Psoas muscle (tissue), 8 donors: ENCODE data around the gene FBLN1. TPM values are rescaled to one million over a fixed set of nuclear protein-coding genes. Genes with fewer than 3 reads are reported as not detected.

Source experiments
- ATAC-seq, 4 donors: fragments of 200-7000 bp; cut with Tn5 transposase; one replicate each; pipeline ENCODE4 v1.9.1; 2020; ENCODE audit warnings: moderate library complexity in 3 of 4, mild to moderate bottlenecking in 2 of 4
- DNase-seq, 2 donors: peaks; one replicate each; pipeline ENCODE4 v3.0.0-alpha.2; 2020
- H3K27ac ChIP-seq: fragments of 200-600 bp; one replicate; pipeline ENCODE4 v1.8.0; 2022
- H3K27me3 ChIP-seq, 3 donors: fragments of 200-600 bp in 1 of 3; one replicate each; pipeline versions ENCODE4 v1.6.1 to v1.8.0; 2013 to 2022; ENCODE audit warnings: low read length in 2 of 3, mild to moderate bottlenecking in 2 of 3, moderate library complexity in 1 of 3; ENCODE audit not compliant: insufficient read depth in 3 of 3
- H3K36me3 ChIP-seq, 2 donors: fragments of 200-600 bp in 1 of 2; one replicate each; pipeline versions ENCODE4 v1.6.1 to v1.8.0; 2013 to 2022; ENCODE audit warnings: low read depth in 1 of 2, mild to moderate bottlenecking in 1 of 2, moderate library complexity in 1 of 2; ENCODE audit not compliant: insufficient read depth in 1 of 2
- H3K4me1 ChIP-seq: fragments of 200-600 bp; one replicate; pipeline ENCODE4 v1.8.0; 2022
- H3K4me3 ChIP-seq: fragments of 200-600 bp; one replicate; pipeline ENCODE4 v1.8.0; 2022; ENCODE audit warnings: mild to moderate bottlenecking
- H3K9me3 ChIP-seq: fragments of 200-600 bp; one replicate; pipeline ENCODE4 v1.8.0; 2022
- CTCF ChIP-seq: fragments of 200-600 bp; IDR thresholded peaks from one replicate; pipeline ENCODE4 v1.8.0; 2022; ENCODE audit warnings: antibody characterized with exemption
- WGBS, 3 donors: extraction: QIAGEN DNeasy Blood & Tissue Kit; methylation state at CpG; one replicate each; pipeline versions ENCODE4 v1.1.6 to v1.1.7; 2013; 5-methylcytosine and 5-hydroxymethylcytosine counted together
- intact Hi-C, 2 donors: fragments of 100-400 bp; cut with DNase I; formaldehyde crosslinking; loops; one replicate each; pipeline versions ENCODE4 v1.11.0 to v1.14.2; 2022
- polyA plus RNA-seq, 3 donors: library from polyadenylated mRNA; stranded (reverse); fragments of 200-250 nt; gene quantifications; one replicate each; pipeline ENCODE4 v1.2.3, GENCODE V29; 2013
- total RNA-seq, 4 donors: library from RNA; stranded (reverse); fragmentation: NEBNext Ultra II Directional in 2 of 4; extraction: Animal tissue kit (Norgen Biotek cat#: 25700) in 2 of 4; gene quantifications; one replicate each; pipeline versions ENCODE4 v1.2.1 to v1.2.4, GENCODE V29; 2021 to 2023
- donor health status: healthy with polysubstance abuse.
- donor health status: DM: no; HTN: no; CAD: no; lungs with moderate emphysema.
- donor health status: Bipolar disorder and iron deficiency.
- donor health status: healthy.
- donor health status: DM: yes; HTN: yes; CAD: no.
- donor health status: DM: no; HTN: no; CAD: no.
- donor health status: DM: no; HTN: no; CAD: no.
- donor health status: DM: yes; HTN: yes; CAD: no.

FBLN1 gene
- total and polyA plus RNA-seq, 7 donors: 10.5 to 95.7 (median 19.3) TPM

- 82 to 88% (median 83%) methylated on average over 2 of the region's 2 CpGs for WGBS, 3 donors
- DNase-seq: no peak
- intact Hi-C loops: no loop called here
Measured at GRCh38 chr22:45483319-45483718, 19.4 kb upstream of the FBLN1 start.

DNA sequence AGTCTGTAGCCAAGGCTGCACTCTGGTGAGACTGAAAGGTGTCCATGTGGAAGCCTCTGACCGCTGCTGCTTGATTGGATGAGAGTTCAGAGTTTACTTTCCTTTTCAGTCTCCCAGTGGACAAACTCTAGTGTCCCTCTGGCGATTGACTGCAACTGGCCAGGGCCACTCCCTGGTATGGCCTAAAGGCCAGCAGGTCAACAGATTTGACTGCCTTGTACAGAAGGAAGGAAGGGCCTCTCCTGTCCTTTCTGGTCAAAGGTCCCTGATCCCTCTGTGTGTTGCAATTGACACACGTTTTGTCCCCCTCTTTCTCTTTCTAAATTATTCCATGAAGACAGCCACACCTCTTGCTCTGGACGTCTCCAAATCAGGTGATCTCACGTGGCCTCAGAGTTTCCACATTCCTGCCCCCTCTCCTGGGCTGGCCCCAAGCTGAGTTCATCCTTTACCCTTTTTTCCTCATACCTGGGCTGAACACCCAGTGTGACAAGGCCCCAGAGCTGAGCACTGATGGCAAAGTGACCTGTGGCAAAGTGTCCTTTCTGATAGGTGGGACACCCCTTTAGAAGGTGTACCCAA lies 18.7 kb upstream of the FBLN1 start:
- DNase-seq (no peak), ATAC-seq (no peak)
- Histone ChIP-seq H3K9me3 (no peaks in the 10 kb centered on the region), H3K4me1 (no peaks in the 10 kb centered on the region), H3K27me3 (no peaks in the 10 kb centered on the region), H3K36me3 (no peaks in the 10 kb centered on the region), H3K4me3 (no peak overlapping the region), H3K27ac (no peak overlapping the region)
- WGBS, 3 donors: 68 to 80% (median 71%) methylated on average over 5 of the region's 5 CpGs
- intact Hi-C loops: no loop called here
- no peak for TF ChIP-seq CTCF

More at GRCh38 chr22:45483319-45483718, 19.4 kb upstream of the FBLN1 start:
- no peak overlapping the region for H3K27ac ChIP-seq
- no peaks in the 10 kb centered on the region for H3K27me3 ChIP-seq
- ATAC-seq: no peak
- no peak overlapping the region for H3K4me3 ChIP-seq
- no peaks in the 10 kb centered on the region for H3K9me3 ChIP-seq
- H3K4me1 ChIP-seq: no peaks in the 10 kb centered on the region
- no peak for TF ChIP-seq CTCF
- no peaks in the 10 kb centered on the region for H3K36me3 ChIP-seq

GRCh38 chr22:45484742-45485141 lies 17.9 kb upstream of the FBLN1 start:
- Histone ChIP-seq H3K4me1 (no peaks in the 10 kb centered on the region), H3K27ac (no peak overlapping the region), H3K36me3 (no peaks in the 10 kb centered on the region), H3K9me3 (no peaks in the 10 kb centered on the region), H3K27me3 (no peaks in the 10 kb centered on the region), H3K4me3 (no peak overlapping the region)
- TF ChIP-seq CTCF: no peak
- intact Hi-C loops: no loop called here
- 83 to 86% (median 83%) methylated on average over 4 of the region's 4 CpGs for WGBS, 3 donors
- DNase-seq (no peak), ATAC-seq (no peak)

DNA sequence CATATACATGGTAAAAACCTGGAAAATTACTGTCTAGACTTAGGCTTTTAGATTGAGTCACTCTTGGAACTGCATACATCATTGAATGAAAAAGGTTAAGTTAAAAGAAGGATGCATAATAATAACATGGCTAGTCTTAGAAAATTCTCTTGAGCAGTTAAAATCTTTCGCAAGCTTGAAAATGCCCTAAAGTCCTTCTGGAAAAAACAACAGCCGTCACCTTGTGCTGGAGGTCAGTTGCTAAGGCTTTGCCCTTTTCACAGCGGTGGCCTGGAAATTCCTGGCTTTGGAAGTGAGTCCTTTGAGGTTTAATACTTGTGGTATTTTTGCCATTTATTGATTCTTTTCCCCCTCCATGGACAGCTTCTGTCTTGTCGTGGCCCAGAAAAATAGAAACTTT lies 17.4 kb upstream of the FBLN1 start:
- intact Hi-C loops: no loop called here
- H3K9me3 ChIP-seq: no peaks in the 10 kb centered on the region
- DNase-seq (no peak), ATAC-seq (no peak)
- no peaks in the 10 kb centered on the region for H3K4me1 ChIP-seq
- 84 to 88% (median 84%) methylated on average over 4 of the region's 4 CpGs for WGBS, 3 donors
- no peaks in the 10 kb centered on the region for H3K36me3 ChIP-seq
- H3K4me3 ChIP-seq: no peak overlapping the region
- no peak for TF ChIP-seq CTCF
- no peaks in the 10 kb centered on the region for H3K27me3 ChIP-seq
- no peak overlapping the region for H3K27ac ChIP-seq

DNA sequence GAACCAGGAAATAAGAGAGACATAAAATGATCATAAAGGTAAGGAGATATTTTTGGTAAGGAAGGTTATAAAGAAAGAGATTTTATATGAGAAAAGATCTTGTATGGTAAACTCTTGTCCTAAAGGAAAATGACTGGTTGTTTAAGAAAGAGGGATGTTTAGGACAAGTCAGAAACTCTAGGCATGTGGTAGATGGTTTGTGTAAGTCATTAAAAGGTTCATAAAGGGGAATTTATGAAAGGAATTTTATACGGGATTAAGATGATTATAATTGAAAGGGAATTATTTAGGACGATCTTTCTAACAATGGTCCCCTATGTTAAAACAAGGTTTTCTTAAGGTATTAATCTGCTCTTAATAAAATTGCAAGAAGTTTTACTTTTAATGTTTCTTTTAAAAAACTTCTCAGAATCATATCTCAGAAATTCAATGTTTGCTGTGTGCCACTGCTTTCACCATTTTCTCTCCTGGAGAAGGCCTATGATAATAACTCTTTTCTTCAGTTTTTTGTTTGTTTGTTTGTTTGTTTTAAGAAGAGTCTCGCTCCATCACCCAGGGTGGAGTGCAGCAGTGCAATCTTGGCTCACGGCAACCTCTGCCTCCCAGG lies 13.8 kb upstream of the FBLN1 start:
- Histone ChIP-seq H3K9me3 (no peaks in the 10 kb centered on the region), H3K4me1 (no peaks in the 10 kb centered on the region), H3K36me3 (no peaks in the 10 kb centered on the region), H3K27me3 (no peaks in the 10 kb centered on the region), H3K27ac (no peak overlapping the region), H3K4me3 (no peak overlapping the region)
- no peak for DNase-seq
- no peak for ATAC-seq
- 85 to 92% (median 85%) methylated on average over 4 of the region's 4 CpGs for WGBS, 3 donors
- TF ChIP-seq CTCF: no peak
- intact Hi-C loops: no loop called here
